Epithelial cell of prostate (primary cell): ENCODE data around the gene TIMM22.
"Not testable (repeated sequence)": the region's sequence is repeated elsewhere in the genome, so short reads cannot be mapped to it uniquely, and the experiment has no call there.

ENCODE experiments used
- DNase-seq: peaks from one replicate; pipeline ENCODE4 v3.0.0-alpha.2; 2011; ENCODE audit warnings: low read depth, low spot score
- H3K27ac ChIP-seq: fragments of 450-650 bp; 2 replicates; pipeline ENCODE4 v1.5.1; 2017; ENCODE audit warnings: mild to moderate bottlenecking

Gene TIMM22

DNA sequence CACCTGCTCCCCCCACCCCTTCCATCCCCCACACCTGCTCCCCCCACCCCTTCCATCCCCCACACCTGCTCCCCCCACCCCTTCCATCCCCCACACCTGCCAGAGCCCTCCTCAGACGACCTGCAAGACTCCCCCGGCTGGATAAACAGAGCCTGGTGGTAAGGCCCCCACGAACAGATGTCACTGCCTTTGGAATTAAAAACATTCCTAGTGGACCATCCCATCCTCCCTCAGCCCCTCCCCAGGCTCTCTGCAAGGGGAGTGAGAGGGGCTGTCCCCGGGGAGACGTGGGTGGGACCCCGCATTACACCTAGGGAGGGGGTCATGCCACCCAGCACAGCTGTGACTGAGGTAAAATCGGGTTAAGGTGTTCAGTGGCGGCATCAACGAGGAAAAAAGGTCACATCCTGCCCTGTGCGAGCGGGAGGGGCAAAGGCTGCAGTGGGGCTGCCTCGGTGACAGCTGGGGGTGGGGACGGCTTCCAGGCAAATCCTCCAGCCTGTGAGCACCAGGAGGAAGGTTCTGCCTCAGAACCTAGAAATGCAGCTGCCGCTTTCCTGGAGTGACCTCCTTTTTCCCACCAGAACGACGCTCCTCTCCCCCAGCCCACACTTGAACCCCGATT is 38.7 kb downstream of the TIMM22 start:
- no peak overlapping the region for H3K27ac ChIP-seq
- DNase-seq, result no peak

DNA sequence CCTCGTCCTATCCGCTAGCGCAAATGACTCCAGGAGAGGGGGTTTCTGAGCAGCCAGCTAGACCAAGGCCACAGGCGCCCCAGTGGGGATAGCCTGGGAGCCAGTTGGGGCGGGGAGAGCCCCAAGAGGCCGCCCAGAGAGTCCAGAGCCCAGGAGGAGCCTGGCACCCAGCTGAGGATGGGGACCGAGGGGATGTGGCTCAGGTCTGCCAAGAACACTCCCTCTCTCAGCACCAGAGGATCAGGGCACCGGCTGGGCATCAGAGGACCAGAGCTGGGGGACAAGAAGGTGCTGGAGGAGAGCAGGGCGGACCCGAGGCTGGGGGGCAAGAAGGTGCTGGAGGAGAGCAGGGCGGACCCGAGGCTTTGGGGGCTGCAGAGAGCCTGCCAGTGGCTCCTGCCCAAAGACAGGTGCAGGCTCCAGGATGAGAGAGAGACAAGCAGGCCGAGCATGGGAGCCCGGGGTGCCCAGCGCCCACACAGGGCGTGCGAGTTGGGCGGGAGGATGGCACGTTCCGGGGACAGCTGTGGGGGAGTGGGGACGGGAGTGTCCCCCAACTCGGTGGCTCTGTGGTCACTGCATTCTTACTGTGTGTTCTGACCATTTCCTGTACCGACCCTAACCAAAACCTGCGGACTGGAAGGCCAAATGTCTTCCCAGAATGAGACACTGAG is 39.4 kb downstream of the TIMM22 start:
- H3K27ac ChIP-seq, result no peak overlapping the region
- DNase-seq, result no peak

DNA sequence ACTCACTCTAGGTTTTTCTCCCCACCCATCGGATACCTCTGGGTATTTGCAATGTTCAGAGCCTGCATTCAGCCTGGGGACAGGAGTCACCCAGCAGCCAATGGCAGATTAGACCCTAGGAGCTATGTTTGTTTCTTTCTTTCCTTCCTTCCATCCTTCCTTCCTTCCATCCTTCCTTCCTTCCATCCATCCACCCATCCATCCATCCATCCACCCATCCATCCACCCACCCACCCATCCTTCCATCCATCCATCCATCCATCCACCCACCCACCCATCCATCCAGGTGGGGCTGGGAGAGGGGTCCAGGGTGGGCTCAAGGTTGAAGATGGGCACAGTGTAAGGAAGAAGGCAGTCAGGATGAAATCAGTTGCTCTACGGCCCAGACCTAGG is 39.9 kb downstream of the TIMM22 start:
- no peak for DNase-seq
- H3K27ac ChIP-seq, result no peak overlapping the region

DNA sequence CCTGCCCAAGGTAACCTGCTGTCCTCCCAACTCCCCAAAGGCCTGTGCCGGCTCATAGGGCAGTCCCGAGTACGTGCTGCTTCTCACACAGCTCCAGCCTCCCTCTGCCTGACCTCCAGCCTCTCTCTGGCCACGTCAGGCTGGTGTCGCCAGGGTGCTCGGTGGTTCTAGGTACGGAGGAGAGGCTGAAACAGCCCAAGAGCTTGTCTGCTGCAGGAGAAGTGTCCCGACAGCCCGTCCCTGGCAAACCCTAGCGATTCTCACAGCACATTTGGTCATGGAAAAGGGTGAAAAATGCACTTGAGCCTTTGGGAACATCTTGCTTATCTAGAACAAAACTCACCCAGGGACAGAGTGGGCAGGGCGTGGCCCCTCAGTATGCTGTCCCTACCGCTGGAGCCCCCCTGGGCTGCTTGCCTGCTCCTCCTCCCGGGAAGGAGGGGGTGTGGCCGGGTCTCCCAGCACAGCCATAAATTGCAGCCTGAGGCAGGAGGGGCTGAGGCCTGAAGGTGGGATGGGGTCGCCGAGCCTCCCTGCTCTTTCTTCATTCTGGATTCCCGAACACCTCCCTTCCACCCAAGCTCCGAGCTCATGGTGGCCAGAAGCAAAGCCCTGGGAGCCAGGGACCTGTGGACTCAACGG is 40.4 kb downstream of the TIMM22 start:
- H3K27ac ChIP-seq, result no peak overlapping the region
- DNase-seq, result no peak

DNA sequence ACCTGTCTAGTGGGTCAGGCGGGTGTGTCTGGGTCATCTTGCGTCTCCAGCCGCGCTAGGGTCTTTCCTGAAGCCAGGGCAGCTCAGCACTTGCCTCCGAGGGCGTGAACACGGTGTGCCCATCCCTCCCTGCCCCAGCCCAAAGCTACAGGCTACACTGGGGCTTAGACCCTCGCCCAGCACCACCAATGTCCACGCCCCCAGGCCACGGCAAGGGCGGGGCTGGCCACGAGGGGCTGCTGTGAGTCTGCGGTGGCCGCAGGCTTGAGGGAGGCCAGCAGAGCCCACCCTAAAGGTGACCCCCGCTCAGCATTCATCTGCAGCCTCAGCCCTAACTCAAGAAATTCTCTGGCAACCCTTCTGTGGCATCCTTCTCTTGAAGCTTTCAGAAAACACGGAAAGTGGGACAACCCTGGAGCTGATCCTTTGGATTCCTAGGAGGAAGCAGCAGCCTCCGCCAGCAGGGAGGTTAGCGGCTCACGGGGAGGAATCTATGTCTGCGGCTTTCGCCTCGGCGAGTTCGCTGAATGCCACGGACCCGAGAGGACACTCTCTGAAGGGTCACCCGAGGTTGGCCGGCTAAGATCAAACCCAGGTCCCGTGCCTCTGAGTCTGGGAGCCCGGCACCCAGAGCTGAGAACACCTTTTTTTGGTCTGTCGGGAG is 41.7 kb downstream of the TIMM22 start:
- no peak for DNase-seq
- H3K27ac ChIP-seq, result no peak overlapping the region

DNA sequence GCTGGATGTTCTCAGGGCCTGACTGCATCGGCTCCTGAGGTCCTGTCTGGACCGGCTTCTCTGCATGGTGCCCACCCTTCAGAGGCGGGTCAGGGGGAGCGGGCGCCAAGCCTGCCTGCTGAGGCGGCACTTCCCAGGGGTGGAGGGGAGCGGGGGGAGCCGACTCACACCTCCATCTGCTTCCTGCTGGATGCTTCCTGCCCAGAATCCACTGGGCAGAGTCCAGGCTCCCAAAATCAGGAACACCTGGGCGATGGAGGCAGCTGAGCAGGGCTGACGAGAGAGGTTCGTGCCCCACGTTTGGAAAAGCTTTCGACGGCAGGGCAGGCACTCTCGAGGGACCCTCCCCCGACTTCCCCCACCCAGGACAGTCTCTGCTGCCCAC is 42.2 kb downstream of the TIMM22 start:
- H3K27ac ChIP-seq, result no peak overlapping the region
- no peak for DNase-seq

DNA sequence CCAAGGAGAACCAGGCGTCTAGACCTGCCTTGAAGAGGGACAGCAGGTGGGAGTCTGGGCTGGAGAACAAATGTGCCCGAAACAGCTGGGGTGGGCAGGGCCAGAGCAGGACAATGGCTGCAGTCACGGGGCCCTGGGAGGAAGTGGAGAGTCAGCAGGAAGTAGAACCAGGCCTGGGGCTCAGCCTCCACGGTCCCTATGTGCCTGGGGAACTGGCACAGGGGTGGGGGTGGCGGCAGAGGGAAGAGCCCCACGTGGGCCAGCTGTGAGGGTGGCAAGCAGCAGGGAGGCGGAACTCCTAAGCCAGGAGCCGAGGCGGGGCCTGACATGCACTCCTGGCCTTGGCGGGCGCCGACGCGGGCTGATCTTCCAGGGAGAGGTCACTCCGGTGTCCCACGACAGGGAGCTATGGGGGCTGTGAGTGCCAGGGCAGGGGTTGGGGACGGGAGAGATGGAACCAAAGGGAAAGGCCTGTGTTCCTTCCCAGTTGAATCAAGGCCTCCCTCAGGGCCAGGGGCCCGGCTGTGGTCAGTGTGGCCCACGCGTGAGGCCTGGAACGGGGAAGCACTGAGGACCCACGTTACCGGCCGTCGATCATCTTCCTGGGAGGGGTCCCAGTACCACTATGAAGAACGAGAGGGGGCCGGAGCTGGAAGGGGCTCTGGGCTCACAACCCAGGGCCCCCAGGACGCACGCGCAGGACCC is 42.7 kb downstream of the TIMM22 start:
- no peak overlapping the region for H3K27ac ChIP-seq
- no peak for DNase-seq

DNA sequence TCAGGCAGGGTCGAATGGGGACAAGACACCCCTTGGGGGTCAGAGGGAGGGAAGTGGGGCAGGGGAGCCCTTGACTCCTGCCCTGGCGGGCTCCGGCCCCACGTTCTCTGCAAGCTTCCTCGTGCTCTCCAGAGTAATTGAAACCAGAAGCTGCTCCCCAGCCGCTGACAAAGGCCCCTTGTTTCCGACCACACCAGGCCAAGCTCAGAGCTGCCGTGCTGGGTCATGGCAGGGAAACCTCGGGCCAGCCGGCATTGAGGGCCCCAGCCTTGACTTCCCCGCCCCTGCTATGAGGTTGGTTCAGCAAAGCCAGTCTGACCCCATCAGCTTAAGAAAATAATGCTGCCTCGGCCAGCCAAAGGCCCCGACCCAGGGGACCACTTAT is 43.3 kb downstream of the TIMM22 start:
- no peak overlapping the region for H3K27ac ChIP-seq
- no peak for DNase-seq

DNA sequence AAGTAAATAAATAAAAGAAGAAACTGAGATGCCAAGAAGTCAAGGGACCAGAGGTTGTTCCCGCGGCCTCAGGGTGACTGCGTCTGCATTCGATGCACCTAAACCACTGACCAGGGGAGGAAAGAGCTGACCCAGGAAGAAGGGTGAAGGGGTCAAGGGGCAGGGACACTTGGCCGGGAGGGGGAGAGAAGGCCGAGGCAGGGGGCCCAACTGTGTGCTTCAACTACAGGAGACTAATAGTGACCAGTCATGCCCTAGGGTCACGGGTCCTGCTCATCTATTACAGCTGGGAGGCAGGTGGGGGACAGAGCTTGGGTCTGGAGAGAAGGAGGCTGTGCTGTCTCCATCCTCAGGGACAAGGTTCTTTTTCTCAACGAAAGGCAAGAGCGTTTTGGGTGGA is 44.8 kb downstream of the TIMM22 start:
- no peak for DNase-seq
- no peak overlapping the region for H3K27ac ChIP-seq

DNA sequence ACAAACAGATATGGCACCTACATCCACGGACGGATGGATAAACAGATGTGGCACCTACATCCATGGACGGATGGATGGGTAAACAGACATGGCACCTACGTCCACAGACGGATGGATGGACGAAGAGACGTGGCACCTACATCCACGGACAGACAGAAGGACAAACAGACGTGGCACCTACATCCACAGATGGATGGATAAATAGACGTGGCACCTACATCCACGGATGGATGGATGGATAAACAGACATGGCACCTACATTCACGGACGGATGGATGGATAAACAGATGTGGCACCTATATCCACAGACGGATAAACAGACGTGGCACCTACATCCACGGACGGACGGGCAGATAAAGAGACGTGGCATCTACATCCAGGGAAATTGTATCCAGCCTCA is 45.6 kb downstream of the TIMM22 start:
- H3K27ac ChIP-seq, result no peak overlapping the region
- DNase-seq, result no peak

DNA sequence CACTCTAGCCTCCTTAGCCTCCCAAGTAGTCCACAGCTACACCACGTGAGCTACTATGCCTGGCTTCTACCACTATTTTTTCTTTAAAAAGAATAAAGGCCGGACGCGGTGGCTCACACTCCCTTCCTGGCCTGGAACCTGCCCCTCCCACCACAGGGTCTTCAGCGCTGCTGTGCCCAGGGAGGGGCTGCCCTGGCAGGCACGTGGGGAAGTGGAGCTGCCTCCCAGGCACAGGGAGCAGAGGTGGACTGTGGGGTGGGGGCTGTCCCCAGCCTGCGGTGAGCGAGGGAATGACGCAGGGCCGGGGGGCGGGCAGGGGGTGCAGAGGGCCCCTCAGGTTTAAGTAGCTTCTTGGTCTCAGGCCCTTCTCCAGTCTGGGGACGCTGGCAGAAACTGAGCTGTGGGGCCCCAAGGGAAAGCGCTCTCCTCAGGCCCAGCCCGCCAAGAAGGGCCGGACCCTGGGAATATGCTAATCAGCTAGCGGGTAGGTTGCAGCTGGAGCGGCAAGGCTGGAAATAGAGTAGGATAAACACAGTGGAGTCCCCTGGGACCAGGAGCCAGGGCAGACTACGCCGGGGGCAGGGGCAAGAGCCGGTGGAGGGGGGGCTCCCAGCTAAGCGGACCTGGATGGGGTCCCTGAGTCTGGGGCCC is 46.8 kb downstream of the TIMM22 start:
- H3K27ac ChIP-seq, result no peak overlapping the region
- DNase-seq, result no peak

DNA sequence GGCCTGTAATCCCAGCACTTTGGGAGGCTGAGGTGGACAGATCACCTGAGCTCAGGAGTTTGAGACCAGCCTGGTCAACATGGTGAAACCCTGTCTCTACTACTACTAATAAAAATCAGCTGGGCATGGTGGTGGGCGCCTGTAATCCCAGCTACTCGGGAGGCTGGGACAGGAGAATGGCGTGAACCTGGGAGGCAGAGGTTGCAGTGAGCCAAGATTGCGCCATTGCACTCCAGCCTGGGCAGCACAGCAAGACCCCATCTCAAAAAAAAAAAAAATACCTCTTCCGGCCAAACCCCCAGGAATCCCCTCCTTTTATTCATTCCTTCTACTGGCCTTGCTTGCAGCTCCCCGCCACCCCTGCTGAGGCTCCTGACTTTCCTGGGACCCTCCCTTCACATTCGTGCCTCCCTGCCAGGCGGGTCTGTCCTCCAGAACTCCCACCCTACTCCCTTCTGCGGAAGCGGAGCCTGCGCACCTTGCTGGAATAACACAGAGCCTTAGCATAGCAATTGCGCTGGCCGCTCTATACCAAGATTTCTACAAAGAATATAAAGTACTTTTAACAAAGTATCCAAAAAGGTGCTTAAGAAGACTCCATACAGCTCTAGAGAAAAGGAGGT is 47.6 kb downstream of the TIMM22 start:
- not testable (repeated sequence) for DNase-seq, H3K27ac ChIP-seq

DNA sequence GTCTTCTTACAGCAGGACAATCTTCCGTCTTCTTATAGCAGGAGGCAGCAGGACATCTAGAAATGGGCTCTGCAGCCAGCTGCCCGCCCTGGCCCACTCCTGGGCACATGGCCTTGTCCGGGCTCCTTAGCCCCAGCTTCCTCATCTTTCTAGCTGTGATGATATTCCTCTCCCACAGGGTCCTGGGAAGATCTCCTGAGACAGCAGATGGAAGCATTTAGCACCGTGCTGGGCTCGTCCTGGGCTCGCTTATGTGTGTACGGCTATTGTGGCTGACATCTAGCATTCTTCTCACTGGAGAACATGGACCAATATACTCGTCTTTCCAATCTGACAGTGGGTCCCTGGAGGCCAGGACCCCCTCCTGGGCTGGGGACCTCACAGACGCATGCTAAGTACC is 48.5 kb downstream of the TIMM22 start:
- H3K27ac ChIP-seq, result no peak overlapping the region
- no peak for DNase-seq

DNA sequence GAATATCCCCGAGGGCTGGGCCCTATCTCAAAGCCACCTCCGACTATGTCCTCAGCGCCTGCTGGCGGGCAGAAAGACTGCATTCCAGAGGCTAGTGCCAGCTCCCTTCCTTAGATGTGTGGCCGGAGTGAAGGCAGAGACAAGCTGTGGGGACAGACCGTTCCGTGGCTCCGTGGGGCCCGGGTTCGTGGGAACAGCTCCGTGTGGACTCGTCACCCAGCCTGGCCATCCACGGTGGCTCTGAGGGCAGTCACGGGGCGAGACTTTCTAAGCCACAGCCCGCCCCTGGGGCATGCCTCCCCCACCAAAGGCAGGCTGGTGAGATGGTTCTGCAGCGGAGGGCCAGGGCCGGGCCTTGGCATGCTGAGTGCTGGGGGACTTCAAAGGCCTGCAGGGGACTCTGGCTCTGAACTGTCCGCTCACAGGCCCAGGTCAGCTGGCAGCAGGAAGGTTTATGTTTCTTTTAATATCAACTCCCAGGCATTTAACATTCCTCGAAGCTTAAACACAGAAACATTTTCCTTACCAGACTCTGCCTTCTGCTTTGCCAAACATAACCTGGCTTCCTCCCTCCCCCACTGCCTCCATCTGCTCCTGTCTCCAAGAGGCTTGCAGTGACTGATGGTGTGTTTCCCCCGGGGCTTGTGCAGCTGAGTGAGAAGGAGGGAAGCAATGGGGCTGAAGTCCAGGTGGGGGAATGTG is 50.4 kb downstream of the TIMM22 start:
- H3K27ac ChIP-seq, result no peak overlapping the region
- DNase-seq, result no peak

DNA sequence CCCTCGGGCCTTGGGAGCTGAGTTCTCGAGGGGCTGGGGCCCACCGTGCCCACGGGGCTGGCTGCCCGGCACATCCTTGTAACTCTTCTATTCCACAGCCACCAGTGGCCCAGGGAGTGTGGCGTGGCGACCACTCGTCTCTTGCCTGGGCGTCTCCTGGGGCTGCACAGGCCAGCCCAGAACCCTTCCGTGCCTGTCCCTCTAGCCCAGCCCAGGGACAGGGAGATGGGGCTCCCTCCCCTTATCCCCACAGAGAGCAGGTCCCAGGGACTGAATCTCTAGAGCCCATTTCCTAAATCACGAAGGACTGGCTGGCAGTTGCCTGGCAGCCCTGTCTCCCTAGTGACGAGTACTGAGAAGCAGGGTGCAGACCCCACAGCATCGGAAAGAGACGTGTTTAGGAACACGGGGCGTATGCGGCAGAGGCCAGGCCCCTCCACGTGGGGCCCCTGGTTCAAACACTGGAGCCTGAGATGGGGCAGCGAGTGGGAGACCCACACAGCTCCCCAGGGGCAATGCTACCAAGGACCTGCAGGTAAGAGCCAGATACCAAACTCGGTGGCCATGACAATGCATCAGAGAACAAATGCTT is 51.0 kb downstream of the TIMM22 start:
- no peak for DNase-seq
- H3K27ac ChIP-seq, result no peak overlapping the region

DNA sequence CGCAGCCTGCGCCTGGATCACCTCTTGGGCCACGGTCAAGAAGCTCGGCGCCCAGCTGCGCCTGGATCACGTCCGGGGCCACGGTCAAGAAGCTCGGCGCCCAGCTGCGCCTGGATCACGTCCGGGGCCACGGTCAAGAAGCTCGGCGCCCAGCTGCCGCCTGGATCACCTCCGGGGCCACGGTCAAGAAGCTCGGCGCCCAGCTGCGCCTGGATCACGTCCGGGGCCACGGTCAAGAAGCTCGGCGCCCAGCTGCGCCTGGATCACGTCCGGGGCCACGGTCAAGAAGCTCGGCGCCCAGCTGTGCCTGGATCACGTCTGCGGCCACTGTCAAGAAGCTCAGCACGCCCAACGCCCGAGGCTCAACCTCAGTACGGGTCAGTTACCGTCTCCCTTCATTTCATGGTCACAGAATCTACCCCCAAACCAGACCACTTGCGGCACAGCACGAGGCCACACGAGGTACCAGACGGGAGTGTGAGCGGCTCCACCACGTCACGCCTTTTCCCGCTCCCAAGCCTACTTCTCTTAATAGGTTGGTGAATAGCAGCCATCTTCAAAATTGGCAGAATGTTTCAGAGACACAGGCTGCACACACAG is 51.7 kb downstream of the TIMM22 start:
- H3K27ac ChIP-seq, DNase-seq: not testable (repeated sequence)

DNA sequence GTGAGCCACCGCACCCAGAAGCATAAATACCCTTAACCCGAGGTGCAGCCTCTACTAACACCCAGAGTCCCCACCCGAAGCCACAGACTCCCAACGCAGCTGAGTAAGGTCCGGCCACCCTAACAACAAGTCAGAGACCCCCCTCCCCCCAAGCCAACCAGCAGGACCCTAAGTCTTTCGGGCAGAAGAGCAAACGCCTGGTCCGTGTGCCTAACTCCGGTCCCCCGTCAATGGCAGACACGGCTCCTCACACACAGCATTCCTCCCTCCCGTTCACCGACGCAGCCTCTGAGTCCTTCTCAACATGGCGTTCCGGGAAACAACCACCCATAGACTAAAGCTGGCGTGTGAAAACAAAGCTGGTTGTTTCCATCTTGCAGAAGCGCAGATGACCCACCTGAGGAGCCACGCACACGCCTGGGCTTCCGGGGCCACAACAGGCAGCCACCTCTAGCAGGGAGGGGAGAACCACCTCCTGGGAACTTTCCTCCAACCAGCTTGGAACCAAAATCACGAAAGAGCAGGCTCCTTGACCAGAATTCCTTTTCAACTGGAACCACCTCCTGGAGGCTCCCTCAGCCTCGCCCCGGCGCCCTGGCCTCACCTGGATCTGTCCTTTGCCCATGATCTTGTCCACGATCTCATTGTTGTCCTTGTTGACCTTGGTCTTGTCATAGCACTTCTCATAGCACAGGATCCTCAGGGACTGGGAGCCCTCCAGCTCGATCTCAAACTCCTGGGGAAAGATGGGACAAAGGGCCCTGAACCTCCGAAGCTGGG is 52.7 kb downstream of the TIMM22 start:
- no peak overlapping the region for H3K27ac ChIP-seq
- DNase-seq, result no peak
